ENCODE results near the gene HOXD10.

Gene HOXD10

DNA sequence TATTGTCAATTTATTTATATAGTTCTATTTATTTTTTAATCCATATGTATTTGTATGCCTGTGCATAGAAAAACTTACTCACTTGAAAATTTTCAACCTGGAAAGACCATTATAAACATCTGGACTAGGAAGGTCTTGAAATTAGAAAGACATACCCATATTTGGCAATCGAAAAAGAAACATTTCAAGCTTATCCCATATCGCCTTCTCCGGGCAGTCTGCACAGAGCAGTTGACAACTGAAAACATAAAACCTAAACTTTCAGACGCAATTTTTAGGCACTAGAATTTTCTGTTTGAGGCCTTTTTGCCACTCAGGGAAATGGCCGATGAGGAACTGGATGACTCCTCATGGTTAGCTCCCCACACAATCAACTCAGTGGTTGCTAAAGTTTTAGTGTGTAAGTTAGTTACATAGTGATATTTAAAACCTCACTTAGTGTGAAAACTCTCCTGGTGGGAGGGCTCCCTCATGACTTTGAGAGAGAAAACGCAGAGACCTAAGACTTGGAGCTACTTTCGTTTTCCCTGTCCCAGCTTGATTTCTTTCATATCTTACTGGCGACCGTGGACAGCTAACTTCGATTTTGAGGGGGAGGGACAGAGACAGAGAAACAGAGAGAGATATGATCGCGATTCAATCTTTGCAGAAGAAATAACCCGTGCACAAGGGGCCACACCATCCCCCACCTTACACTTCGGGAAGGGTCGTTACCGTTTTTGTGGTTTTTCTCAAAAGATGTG is 20.2 kb upstream of the HOXD10 start:
- no peaks in the 10 kb centered on the region for H3K9me3 ChIP-seq (ENCODE audit: low read depth, low read length)
- H3K27ac ChIP-seq, result peak overlapping the region; percentile 96
- peak overlapping the region; percentile 89 for H3K4me3 ChIP-seq
- DNase-seq (ENCODE audit: low read depth, low spot score), result no peak
- no peak; the same call in 1 of the 2 replicates for TF ChIP-seq POLR2AphosphoS5 (IDR thresholded peaks at IDR 0.05; ENCODE audit: borderline replicate concordance, low read depth, low read length)
- no peak for TF ChIP-seq FOXP2 (optimal IDR thresholded peaks at IDR 0.05; ENCODE audit: control extremely low read depth, extremely low read length, insufficient read depth)
- no peak for TF ChIP-seq EZH2 (IDR thresholded peaks at IDR 0.05)
- peak overlapping the region; percentile 90 for H3K9ac ChIP-seq (ENCODE audit: insufficient read length)
- H3K36me3 ChIP-seq (ENCODE audit: insufficient read depth, low read length), result peaks cover 20% of the 10 kb centered on the region

DNA sequence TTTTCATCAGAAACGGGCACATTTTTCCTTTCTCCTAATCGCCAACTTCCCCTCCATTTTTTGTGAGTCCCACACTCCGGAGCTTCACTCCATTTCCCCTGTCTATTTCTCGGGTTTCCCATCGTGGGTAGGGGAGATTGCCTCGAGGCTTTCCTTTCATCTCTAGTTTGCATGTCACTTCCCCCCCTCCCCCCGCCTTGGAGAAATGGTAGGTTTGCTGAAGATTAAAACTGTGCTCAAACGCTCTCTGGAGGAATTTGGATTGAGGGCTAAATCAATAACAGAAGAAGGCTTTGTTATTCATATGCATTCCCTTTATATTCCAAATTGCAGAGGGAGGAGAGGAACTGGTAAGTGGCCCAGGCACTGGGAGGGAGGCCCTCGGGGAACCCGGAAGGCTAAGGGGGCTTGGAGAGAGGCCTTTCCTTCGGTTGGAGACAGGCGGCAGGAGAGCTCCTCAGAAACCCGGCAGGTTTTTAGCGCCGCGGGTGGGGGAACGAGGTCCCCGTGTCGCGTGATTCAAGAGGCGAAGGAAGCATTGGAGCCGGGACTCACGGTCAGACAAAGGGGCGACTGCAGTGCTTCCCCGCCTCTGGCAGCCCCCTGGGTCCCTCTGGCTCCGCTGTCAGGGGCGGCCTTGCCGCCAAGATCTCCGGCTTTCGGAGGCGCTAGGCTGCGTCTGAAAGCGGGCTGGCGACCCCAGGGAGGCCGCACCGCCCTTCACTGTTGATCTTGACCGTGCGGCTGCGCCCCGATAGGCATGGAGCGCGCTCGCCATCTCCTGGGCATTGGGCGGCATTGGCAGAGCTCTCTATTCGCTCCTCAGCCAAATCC is 19.4 kb upstream of the HOXD10 start:
- peak overlapping the region; percentile 96 for H3K27ac ChIP-seq
- H3K4me3 ChIP-seq, result peak overlapping the region; percentile 89
- no peaks in the 10 kb centered on the region for H3K9me3 ChIP-seq (ENCODE audit: low read depth, low read length)
- TF ChIP-seq EZH2 (IDR thresholded peaks at IDR 0.05) (no peak), POLR2AphosphoS5 (IDR thresholded peaks at IDR 0.05; ENCODE audit: borderline replicate concordance, low read depth, low read length) (no peak; the same call in none of the 2 replicates), FOXP2 (optimal IDR thresholded peaks at IDR 0.05; ENCODE audit: control extremely low read depth, extremely low read length, insufficient read depth) (peak; percentile 42)
- H3K36me3 ChIP-seq (ENCODE audit: insufficient read depth, low read length), result peaks cover 20% of the 10 kb centered on the region
- DNase-seq (ENCODE audit: low read depth, low spot score), result peak; percentile 73
- peak overlapping the region; percentile 90 for H3K9ac ChIP-seq (ENCODE audit: insufficient read length)

GRCh38 chr2:176097820-176098365 is 18.7 kb upstream of the HOXD10 start:
- Histone ChIP-seq H3K9ac (ENCODE audit: insufficient read length) (peak overlapping the region; percentile 90), H3K9me3 (ENCODE audit: low read depth, low read length) (no peaks in the 10 kb centered on the region), H3K4me3 (peak overlapping the region; percentile 89), H3K27ac (peak overlapping the region; percentile 96), H3K36me3 (ENCODE audit: insufficient read depth, low read length) (peaks cover 20% of the 10 kb centered on the region)
- TF ChIP-seq POLR2AphosphoS5 (IDR thresholded peaks at IDR 0.05; ENCODE audit: borderline replicate concordance, low read depth, low read length) (no peak), FOXP2 (optimal IDR thresholded peaks at IDR 0.05; ENCODE audit: control extremely low read depth, extremely low read length, insufficient read depth) (no peak), EZH2 (IDR thresholded peaks at IDR 0.05) (no peak)
- DNase-seq (ENCODE audit: low read depth, low spot score), result no peak

DNA sequence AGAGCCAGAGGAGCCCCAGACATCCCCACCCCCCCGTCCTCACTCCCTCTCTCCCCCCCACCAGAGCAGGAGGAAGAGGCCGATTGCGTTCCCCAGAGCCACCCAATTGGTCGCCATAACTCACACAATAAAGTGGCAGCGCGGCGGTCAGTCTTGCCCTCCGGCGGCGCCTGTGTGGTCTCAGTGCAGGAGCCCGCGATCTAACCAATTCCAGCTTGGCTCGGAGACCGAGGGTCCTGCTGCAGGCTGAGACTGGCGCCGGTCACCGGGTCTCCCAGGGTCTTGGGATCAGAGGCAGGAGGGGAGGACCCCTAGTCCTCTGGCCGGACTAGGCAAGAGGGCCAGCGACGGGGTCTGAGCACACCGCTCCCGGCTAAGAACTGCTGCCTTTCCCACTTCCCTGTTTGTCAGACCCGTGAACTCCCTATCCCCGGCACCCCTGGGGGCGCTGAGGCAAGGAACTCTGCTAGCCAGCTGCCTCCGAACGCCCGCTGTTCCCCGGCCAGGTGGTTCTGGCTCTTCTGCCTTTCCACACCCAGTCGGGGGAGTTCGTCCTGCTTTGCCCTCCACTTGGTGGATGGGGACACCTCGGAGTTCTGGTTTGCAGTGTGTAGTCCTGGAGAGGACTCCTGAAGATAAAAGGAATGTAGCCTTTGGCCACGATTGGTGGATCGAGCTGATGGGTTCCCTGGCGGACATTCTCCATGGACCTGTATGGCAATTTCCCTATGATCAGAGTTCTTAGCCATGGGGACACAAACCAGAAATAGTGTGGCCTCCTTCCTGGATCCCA is 18.0 kb upstream of the HOXD10 start:
- no peak overlapping the region for H3K9ac ChIP-seq (ENCODE audit: insufficient read length)
- H3K9me3 ChIP-seq (ENCODE audit: low read depth, low read length), result no peaks in the 10 kb centered on the region
- DNase-seq (ENCODE audit: low read depth, low spot score), result no peak
- no peak overlapping the region for H3K27ac ChIP-seq
- TF ChIP-seq EZH2 (IDR thresholded peaks at IDR 0.05) (no peak), POLR2AphosphoS5 (IDR thresholded peaks at IDR 0.05; ENCODE audit: borderline replicate concordance, low read depth, low read length) (no peak), FOXP2 (optimal IDR thresholded peaks at IDR 0.05; ENCODE audit: control extremely low read depth, extremely low read length, insufficient read depth) (no peak)
- peaks cover 20% of the 10 kb centered on the region for H3K36me3 ChIP-seq (ENCODE audit: insufficient read depth, low read length)
- no peak overlapping the region; the same call in 1 of the 2 replicates for H3K4me3 ChIP-seq

DNA sequence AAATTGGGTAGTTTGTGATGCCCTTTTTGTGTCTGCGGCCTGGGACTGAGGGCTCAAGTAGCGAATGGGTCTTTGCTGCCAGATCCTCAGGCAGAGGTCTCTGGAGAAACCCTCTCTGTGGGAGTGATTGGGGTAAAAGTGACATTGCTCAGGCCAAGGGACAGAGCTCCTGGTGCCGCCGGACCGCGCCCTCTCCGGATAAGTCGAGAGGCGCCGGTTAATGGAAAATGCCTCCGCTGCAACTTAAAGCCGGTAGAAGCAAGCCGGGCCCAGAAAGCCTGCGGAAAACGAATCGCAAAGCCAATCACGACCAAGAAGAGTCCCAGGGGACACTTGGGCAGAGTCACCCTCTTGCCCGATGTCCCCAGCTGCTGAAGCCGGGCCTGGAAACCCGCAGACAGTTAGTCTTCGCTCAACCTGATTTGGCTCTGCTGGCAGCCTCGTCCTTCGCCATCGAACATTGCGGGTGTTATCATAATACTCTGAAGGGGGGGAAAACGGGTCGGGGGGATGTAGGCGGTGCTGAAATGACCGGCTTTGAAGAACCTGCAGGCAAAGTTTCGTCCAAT is 17.3 kb upstream of the HOXD10 start:
- Histone ChIP-seq H3K36me3 (ENCODE audit: insufficient read depth, low read length) (peaks cover 17% of the 10 kb centered on the region), H3K9ac (ENCODE audit: insufficient read length) (no peak overlapping the region), H3K27ac (no peak overlapping the region), H3K4me3 (no peak overlapping the region), H3K9me3 (ENCODE audit: low read depth, low read length) (no peaks in the 10 kb centered on the region)
- no peak for TF ChIP-seq FOXP2 (optimal IDR thresholded peaks at IDR 0.05; ENCODE audit: control extremely low read depth, extremely low read length, insufficient read depth)
- no peak for TF ChIP-seq EZH2 (IDR thresholded peaks at IDR 0.05)
- no peak for TF ChIP-seq POLR2AphosphoS5 (IDR thresholded peaks at IDR 0.05; ENCODE audit: borderline replicate concordance, low read depth, low read length)
- DNase-seq (ENCODE audit: low read depth, low spot score), result no peak

GRCh38 chr2:176099728-176100546 is 16.6 kb upstream of the HOXD10 start, which contains the start of gene HOXD12:
TSS of gene HOXD12 (plus strand) at chr2:176099795. CDS start at chr2:176099802, 7 bp downstream.
- Histone ChIP-seq H3K27ac (peak within 1 kb of the TSS; percentile 84), H3K9me3 (ENCODE audit: low read depth, low read length) (no peaks in the 10 kb centered on the region), H3K36me3 (ENCODE audit: insufficient read depth, low read length) (peaks cover 10% of the 10 kb centered on the region), H3K9ac (ENCODE audit: insufficient read length) (no peak within 1 kb of the TSS), H3K4me3 (no peak within 1 kb of the TSS)
- TF ChIP-seq POLR2AphosphoS5 (IDR thresholded peaks at IDR 0.05; ENCODE audit: borderline replicate concordance, low read depth, low read length), result no peak
- TF ChIP-seq FOXP2 (optimal IDR thresholded peaks at IDR 0.05; ENCODE audit: control extremely low read depth, extremely low read length, insufficient read depth), result no peak
- TF ChIP-seq EZH2 (IDR thresholded peaks at IDR 0.05), result no peak
- no peak for DNase-seq (ENCODE audit: low read depth, low spot score)

Measured in SK-N-MC (cell line).